GM19035 (cell line): Measurements from ENCODE around the gene N4BP3.
A peak's percentile ranks its signal among the peaks of the same experiment; 100 is the strongest.
"Not testable (repeated sequence)": the region's sequence is repeated elsewhere in the genome, so short reads cannot be mapped to it uniquely, and the experiment has no call there.

Source experiments
- ATAC-seq: cut with Tn5 transposase; IDR thresholded peaks from one replicate; pipeline ENCODE4 v1.9.1; 2021; ENCODE audit not compliant: unreplicated experiment

The N4BP3 gene

GRCh38 chr5:178113141-178113787, at the start of gene N4BP3:
Gene N4BP3, plus strand, starts transcription at chr5:178113532. Its CDS starts 6,052 bp downstream, at chr5:178119584.
- peak; percentile 63 for ATAC-seq

- no peak for ATAC-seq
These were observed 45.6 kb upstream of the N4BP3 start for GRCh38 chr5:178067755-178068154.

GRCh38 chr5:178068293-178068692, 45.0 kb upstream of the N4BP3 start:
- ATAC-seq, result no peak

- ATAC-seq, result no peak
These were observed 43.4 kb upstream of the N4BP3 start for GRCh38 chr5:178069909-178070308.

- no peak for ATAC-seq
These were observed 42.2 kb upstream of the N4BP3 start for GRCh38 chr5:178071108-178071507.

GRCh38 chr5:178072749-178073148, 40.6 kb upstream of the N4BP3 start:
- ATAC-seq, result no peak

GRCh38 chr5:178074266-178074952, 38.9 kb upstream of the N4BP3 start:
- ATAC-seq, result no peak

GRCh38 chr5:178076965-178077364, 36.4 kb upstream of the N4BP3 start:
- not testable (repeated sequence) for ATAC-seq

- no peak for ATAC-seq
These were observed 35.6 kb upstream of the N4BP3 start for GRCh38 chr5:178077751-178078150.

- ATAC-seq, result no peak
These were observed 34.9 kb upstream of the N4BP3 start for GRCh38 chr5:178078197-178079010.

GRCh38 chr5:178080056-178080455, 33.3 kb upstream of the N4BP3 start:
- ATAC-seq, result no peak

- no peak for ATAC-seq
These were observed 32.5 kb upstream of the N4BP3 start for GRCh38 chr5:178080618-178081410.

- ATAC-seq, result no peak
These were observed 31.6 kb upstream of the N4BP3 start for GRCh38 chr5:178081571-178082243.

GRCh38 chr5:178083922-178084321, 29.4 kb upstream of the N4BP3 start:
- no peak for ATAC-seq

- no peak for ATAC-seq
These were observed 28.0 kb upstream of the N4BP3 start for GRCh38 chr5:178085316-178085715.

- ATAC-seq, result no peak
These were observed 27.1 kb upstream of the N4BP3 start for GRCh38 chr5:178086266-178086665.

- ATAC-seq, result not testable (repeated sequence)
These were observed 26.1 kb upstream of the N4BP3 start for GRCh38 chr5:178087199-178087598.

- ATAC-seq, result no peak
These were observed 22.5 kb upstream of the N4BP3 start for GRCh38 chr5:178090856-178091255.

GRCh38 chr5:178093134-178093533, 20.2 kb upstream of the N4BP3 start:
- no peak for ATAC-seq

- ATAC-seq, result no peak
These were observed 19.0 kb upstream of the N4BP3 start for GRCh38 chr5:178094345-178094744.
